ENCODE measurements around the gene HS1BP3.

The HS1BP3 gene

GRCh38 chr2:20654535-20654813 lies 3.6 kb upstream of the HS1BP3 start:
- Mint-ChIP-seq H3K27me3 (ENCODE audit: low read depth) (peaks cover 56% of the 10 kb centered on the region), H3K36me3 (ENCODE audit: low read depth) (no peaks in the 10 kb centered on the region), H3K4me1 (peaks cover 9% of the 10 kb centered on the region), H3K4me3 (no peak overlapping the region), H3K27ac (no peak overlapping the region), H3K9me3 (no peaks in the 10 kb centered on the region)
- TF ChIP-seq, protein P1, sequence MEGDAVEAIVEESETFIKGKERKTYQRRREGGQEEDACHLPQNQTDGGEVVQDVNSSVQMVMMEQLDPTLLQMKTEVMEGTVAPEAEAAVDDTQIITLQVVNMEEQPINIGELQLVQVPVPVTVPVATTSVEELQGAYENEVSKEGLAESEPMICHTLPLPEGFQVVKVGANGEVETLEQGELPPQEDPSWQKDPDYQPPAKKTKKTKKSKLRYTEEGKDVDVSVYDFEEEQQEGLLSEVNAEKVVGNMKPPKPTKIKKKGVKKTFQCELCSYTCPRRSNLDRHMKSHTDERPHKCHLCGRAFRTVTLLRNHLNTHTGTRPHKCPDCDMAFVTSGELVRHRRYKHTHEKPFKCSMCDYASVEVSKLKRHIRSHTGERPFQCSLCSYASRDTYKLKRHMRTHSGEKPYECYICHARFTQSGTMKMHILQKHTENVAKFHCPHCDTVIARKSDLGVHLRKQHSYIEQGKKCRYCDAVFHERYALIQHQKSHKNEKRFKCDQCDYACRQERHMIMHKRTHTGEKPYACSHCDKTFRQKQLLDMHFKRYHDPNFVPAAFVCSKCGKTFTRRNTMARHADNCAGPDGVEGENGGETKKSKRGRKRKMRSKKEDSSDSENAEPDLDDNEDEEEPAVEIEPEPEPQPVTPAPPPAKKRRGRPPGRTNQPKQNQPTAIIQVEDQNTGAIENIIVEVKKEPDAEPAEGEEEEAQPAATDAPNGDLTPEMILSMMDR (IDR thresholded peaks at IDR 0.05; ENCODE audit: unreplicated experiment in 3 of 3) = no peak

DNA sequence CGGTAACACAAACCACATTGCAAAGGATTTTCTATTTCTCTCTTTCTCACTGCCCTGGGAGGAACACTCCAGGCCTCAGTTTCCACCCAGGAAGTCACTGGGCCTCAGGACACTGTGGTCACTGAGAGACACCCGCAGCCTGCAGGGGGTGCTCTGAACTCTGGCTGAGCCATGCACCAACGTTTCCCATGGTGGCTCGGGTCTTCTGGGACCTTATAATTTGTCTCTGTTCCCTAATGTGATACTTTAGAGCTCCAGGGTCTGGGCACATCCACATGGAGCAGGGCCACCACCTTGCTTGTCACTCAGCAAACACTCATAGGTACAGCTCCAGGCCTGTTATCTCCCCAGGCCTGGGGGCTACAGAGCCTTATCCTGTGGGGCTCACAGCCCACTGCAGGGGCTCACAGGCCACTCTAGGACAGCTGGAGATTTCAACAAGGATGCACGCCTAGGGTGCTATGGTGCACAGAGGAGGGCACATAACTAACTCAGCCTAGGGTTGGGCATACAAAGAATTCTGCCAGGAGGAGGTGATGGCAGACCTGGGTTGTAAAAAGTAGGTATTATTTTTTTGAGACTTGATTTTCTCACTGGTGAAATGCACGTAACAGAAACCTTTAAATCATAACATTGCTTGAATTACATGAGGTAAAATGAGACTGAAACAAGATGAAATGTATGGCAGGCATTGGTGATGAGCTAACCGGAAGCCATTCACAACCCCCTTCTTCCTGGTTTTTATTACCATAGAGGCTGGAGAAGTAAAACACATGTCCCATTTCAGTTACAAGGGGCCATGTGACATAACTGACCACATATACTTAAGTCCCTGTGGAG lies 3.0 kb upstream of the HS1BP3 start:
- H3K4me1 Mint-ChIP-seq = peaks cover 14% of the 10 kb centered on the region
- H3K36me3 Mint-ChIP-seq (ENCODE audit: low read depth) = no peaks in the 10 kb centered on the region
- no peaks in the 10 kb centered on the region for H3K9me3 Mint-ChIP-seq
- H3K27me3 Mint-ChIP-seq (ENCODE audit: low read depth) = peaks cover 50% of the 10 kb centered on the region
- TF ChIP-seq, protein P1 (IDR thresholded peaks at IDR 0.05; ENCODE audit: unreplicated experiment in 3 of 3) = no peak
- H3K4me3 Mint-ChIP-seq = peak overlapping the region in 1 of 3 experiments; percentile 9
- no peak overlapping the region for H3K27ac Mint-ChIP-seq

DNA sequence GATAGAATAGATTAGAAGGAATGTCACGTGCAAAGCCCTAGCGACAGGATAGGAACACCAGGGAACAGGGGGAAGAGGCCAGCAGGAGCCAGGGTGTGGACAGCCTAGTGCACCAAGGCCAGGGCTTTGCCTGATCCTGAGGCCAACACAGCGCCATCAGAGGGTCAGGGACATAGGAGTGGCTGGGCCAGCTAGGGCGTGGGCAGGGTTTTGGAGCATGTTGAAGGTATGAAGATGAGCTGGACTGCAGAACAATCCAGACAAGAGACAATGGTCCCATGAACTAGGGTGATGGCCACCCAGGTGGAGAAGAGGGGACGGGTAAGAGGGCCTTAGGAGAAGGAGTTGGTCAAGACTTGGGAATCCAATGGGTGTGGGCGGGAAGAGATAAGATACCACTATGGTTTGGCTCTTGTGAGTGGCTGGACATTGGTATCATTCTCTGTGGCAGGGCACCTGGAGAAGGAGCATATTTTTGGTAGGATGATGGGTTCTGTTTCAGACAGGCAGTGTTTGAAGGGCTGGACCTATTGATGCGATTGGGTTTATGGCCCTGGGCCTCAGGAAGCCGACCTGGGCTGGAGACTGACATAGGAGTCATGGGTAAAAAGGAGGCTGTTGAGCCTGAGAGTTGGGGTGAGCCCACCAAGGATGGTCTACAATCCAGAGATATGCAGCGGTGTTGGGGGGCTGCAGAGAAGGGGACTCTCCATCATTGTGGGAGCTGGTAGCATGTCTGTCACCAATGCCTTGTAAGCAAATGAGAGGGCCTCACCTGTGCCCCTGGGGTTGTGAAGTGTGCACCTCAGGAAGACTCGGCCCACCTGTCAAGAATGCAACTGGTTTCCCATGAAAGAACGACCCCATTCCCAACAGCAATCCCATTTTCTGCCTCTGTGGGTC lies 2.0 kb upstream of the HS1BP3 start:
- H3K27me3 Mint-ChIP-seq (ENCODE audit: low read depth) = peaks cover 41% of the 10 kb centered on the region
- H3K4me3 Mint-ChIP-seq = peak overlapping the region in 2 of 3 experiments; percentile 15 to 19
- no peak overlapping the region for H3K27ac Mint-ChIP-seq
- H3K9me3 Mint-ChIP-seq = no peaks in the 10 kb centered on the region
- peaks cover 24% of the 10 kb centered on the region for H3K4me1 Mint-ChIP-seq
- TF ChIP-seq, protein P1 (IDR thresholded peaks at IDR 0.05; ENCODE audit: unreplicated experiment in 3 of 3) = no peak
- H3K36me3 Mint-ChIP-seq (ENCODE audit: low read depth) = no peaks in the 10 kb centered on the region

- TF ChIP-seq, protein P1 (IDR thresholded peaks at IDR 0.05; ENCODE audit: unreplicated experiment in 3 of 3) = no peak
- H3K4me1 Mint-ChIP-seq = peaks cover 27% of the 10 kb centered on the region
- peak overlapping the region; percentile 69 to 95 (median 77) for H3K4me3 Mint-ChIP-seq
- H3K27ac Mint-ChIP-seq = peak overlapping the region in 1 of 3 experiments; percentile 95
- no peaks in the 10 kb centered on the region for H3K36me3 Mint-ChIP-seq (ENCODE audit: low read depth)
- no peaks in the 10 kb centered on the region for H3K9me3 Mint-ChIP-seq
- peaks cover 34% of the 10 kb centered on the region for H3K27me3 Mint-ChIP-seq (ENCODE audit: low read depth)
Measured at GRCh38 chr2:20652141-20652540, 1.2 kb upstream of the HS1BP3 start.

DNA sequence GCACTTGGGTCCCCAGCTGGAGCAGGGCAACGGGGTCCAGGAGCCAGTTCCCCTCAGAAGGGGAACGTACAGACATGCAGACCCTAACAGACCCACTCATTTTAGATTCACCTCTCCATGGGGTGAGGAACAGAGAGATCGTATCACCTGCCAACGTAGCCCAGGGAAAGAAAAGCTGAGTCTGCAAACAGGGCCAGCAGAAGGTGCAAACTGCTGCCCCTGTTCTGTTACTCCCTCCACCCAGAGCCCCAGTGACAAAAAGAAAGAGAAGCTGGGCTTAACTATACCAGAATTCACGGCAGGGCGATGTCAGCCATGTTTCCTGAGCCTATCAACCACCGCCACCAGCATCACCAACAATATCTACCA lies 817 bp upstream of the HS1BP3 start:
- TF ChIP-seq, protein P1 (IDR thresholded peaks at IDR 0.05; ENCODE audit: unreplicated experiment in 3 of 3) = no peak
- Mint-ChIP-seq H3K4me1 (peaks cover 27% of the 10 kb centered on the region), H3K9me3 (no peaks in the 10 kb centered on the region), H3K4me3 (peak overlapping the region; percentile 90 to 98 (median 95)), H3K36me3 (ENCODE audit: low read depth) (no peaks in the 10 kb centered on the region), H3K27me3 (ENCODE audit: low read depth) (peaks cover 29% of the 10 kb centered on the region), H3K27ac (peak overlapping the region; percentile 83 to 95 (median 95))

Data from nephron (organoid).